ENCODE results near the gene UBE2L5.

GRCh38 chr13:30376426-30377311, 45.6 kb upstream of the UBE2L5 start:
- no peak for TF ChIP-seq ZNF121 (tag by site-specific recombination; IDR thresholded peaks at IDR 0.05)
- TF ChIP-seq CTCF (tag by site-specific recombination; IDR thresholded peaks at IDR 0.05): no peak
- no peak for TF ChIP-seq ZSCAN5A (tag by site-specific recombination; IDR thresholded peaks at IDR 0.05)
- no peak for TF ChIP-seq ZNF274 (IDR thresholded peaks at IDR 0.05; ENCODE audit: low read length)
- TF ChIP-seq ZNF274 (tag by site-specific recombination; IDR thresholded peaks at IDR 0.05; ENCODE audit: borderline replicate concordance): no peak
- TF ChIP-seq ZNF18 (tag by site-specific recombination; IDR thresholded peaks at IDR 0.05): no peak
- no peak for TF ChIP-seq ZNF843 (tag by site-specific recombination; IDR thresholded peaks at IDR 0.05)
- no peak for TF ChIP-seq ELK4 (IDR thresholded peaks at IDR 0.05; ENCODE audit: borderline replicate concordance, low read depth, low read length)
- TF ChIP-seq ZNF560 (tag by site-specific recombination; IDR thresholded peaks at IDR 0.05; ENCODE audit: borderline replicate concordance): no peak
- TF ChIP-seq ZNF184 (tag by site-specific recombination; IDR thresholded peaks at IDR 0.05): no peak
- no peak for TF ChIP-seq ZNF704 (tag by site-specific recombination; IDR thresholded peaks at IDR 0.05)
- no peak for TF ChIP-seq REST (tag by site-specific recombination; IDR thresholded peaks at IDR 0.05)
- no peak for TF ChIP-seq ZNF776 (tag by site-specific recombination; IDR thresholded peaks at IDR 0.05; ENCODE audit: borderline replicate concordance)
- TF ChIP-seq ZNF175 (tag by site-specific recombination; IDR thresholded peaks at IDR 0.05): no peak
